GM10248 (cell line): ENCODE results near the gene ARV1.
"Not testable (repeated sequence)": the region's sequence is repeated elsewhere in the genome, so short reads cannot be mapped to it uniquely, and the experiment has no call there.

Source experiments
- CTCF ChIA-PET: fragments of 300-600 bp; sonication (Branson Sonifier 250); formaldehyde crosslinking; extraction: SDS; loops from one replicate; lab custom pipeline; 2021; ENCODE audit warnings: antibody characterized with exemption; lab: Yijun Ruan, JAX
- POLR2A ChIA-PET: fragments of 350-650 bp; sonication (Branson Sonifier 250); formaldehyde crosslinking; extraction: SDS; loops from one replicate; lab custom pipeline; 2020; ENCODE audit warnings: antibody characterized with exemption; lab: Yijun Ruan, JAX
- DNase-seq: peaks from one replicate; pipeline ENCODE4 v3.0.0; 2012; ENCODE audit errors: extremely low spot score
- CTCF ChIP-seq: IDR thresholded peaks from 2 replicates; pipeline ENCODE4 v1.5.1; 2012; ENCODE audit warnings: mild to moderate bottlenecking, low read depth; ENCODE audit errors: extremely low read depth, missing control alignments, control extremely low read depth

The ARV1 gene

GRCh38 chr1:231027971-231028370 is 49.1 kb downstream of the ARV1 start:
- CTCF ChIA-PET = interaction anchor here (1.4 kb wide), 1 partner anchor 25 kb away, joined by 3 read pairs; no protein-coding TSS in a partner anchor
- no peak for DNase-seq
- TF ChIP-seq CTCF = no peak
- POLR2A ChIA-PET = no interaction called here

GRCh38 chr1:231028682-231029081 is 49.8 kb downstream of the ARV1 start:
- CTCF ChIA-PET = interaction anchor here (1.4 kb wide), 1 partner anchor 26 kb away, joined by 3 read pairs; no protein-coding TSS in a partner anchor
- no peak for TF ChIP-seq CTCF
- POLR2A ChIA-PET = no interaction called here

GRCh38 chr1:231029247-231029646 is 50.4 kb downstream of the ARV1 start:
- DNase-seq, POLR2A ChIA-PET: not testable (repeated sequence)
- CTCF ChIA-PET = interaction anchor here (1.4 kb wide), 1 partner anchor 26 kb away, joined by 3 read pairs; no protein-coding TSS in a partner anchor

More at GRCh38 chr1:231028682-231029081, 49.8 kb downstream of the ARV1 start:
- DNase-seq = no peak

- no peak for DNase-seq
- ChIA-PET CTCF (no interaction called here), POLR2A (no interaction called here)
- TF ChIP-seq CTCF = no peak
Observed at GRCh38 chr1:231029841-231030240, 50.9 kb downstream of the ARV1 start.

GRCh38 chr1:231032963-231033362 is 54.1 kb downstream of the ARV1 start:
- POLR2A ChIA-PET = no interaction called here
- CTCF ChIA-PET = interaction anchor here (0.9 to 1.3 kb wide), 2 partner anchors 59 to 391 kb away, joined by 3 read pairs; partner anchors contain the start of gene COG2
- no peak for DNase-seq
- no peak for TF ChIP-seq CTCF

GRCh38 chr1:231035799-231036198 is 56.9 kb downstream of the ARV1 start:
- TF ChIP-seq CTCF = no peak
- DNase-seq = no peak
- CTCF ChIA-PET = interaction anchor here (1.5 kb wide), 1 partner anchor 56 kb away, joined by 6 read pairs; no protein-coding TSS in a partner anchor
- POLR2A ChIA-PET = no interaction called here

- POLR2A ChIA-PET = no interaction called here
- CTCF ChIA-PET = interaction anchor here (1.5 kb wide), 1 partner anchor 56 kb away, joined by 6 read pairs; no protein-coding TSS in a partner anchor
- no peak for DNase-seq
- no peak for TF ChIP-seq CTCF
Observed at GRCh38 chr1:231036416-231036815, 57.5 kb downstream of the ARV1 start.
